PC-3 (cell line): Measurements from ENCODE around the gene PTRH2. TPM values are rescaled to one million over a fixed set of nuclear protein-coding genes. Genes with fewer than 3 reads are reported as not detected.
"Not testable (repeated sequence)": the region's sequence is repeated elsewhere in the genome, so short reads cannot be mapped to it uniquely, and the experiment has no call there.

Source experiments
- ATAC-seq: fragments of 200-7000 bp; cut with Tn5 transposase; 2 replicates; pipeline ENCODE4 v1.9.1; 2020; ENCODE audit warnings: mild to moderate bottlenecking, moderate library complexity
- Bru-seq: library from RNA; stranded (reverse); fragments of 400-500 nt; gene quantifications from one replicate; lab custom pipeline; 2021; lab: Mats Ljungman, UMichigan
- BruChase-seq, 2 experiments: library from RNA; stranded (reverse); fragments of 400-500 nt; gene quantifications; one replicate each; lab custom pipeline; 2021; lab: Mats Ljungman, UMichigan
- BruUV-seq: library from RNA; stranded (reverse); fragments of 400-500 nt; replicated peaks from 2 replicates; lab custom pipeline; 2021; lab: Mats Ljungman, UMichigan
- CTCF ChIA-PET: fragments of 300-600 bp; sonication (Branson Sonifier 250); formaldehyde crosslinking; loops from one replicate; lab custom pipeline; 2022; ENCODE audit warnings: antibody characterized with exemption; lab: Charles Lee
- POLR2A ChIA-PET: fragments of 300-600 bp; sonication (Branson Sonifier 250); formaldehyde crosslinking; loops from one replicate; lab custom pipeline; 2022; ENCODE audit warnings: antibody characterized with exemption; ENCODE audit not compliant: unreplicated experiment; lab: Charles Lee
- DNase-seq: peaks from one replicate; pipeline ENCODE4 v3.0.0-alpha.2; 2015
- H2AFZ ChIP-seq: fragments of 300-600 bp; sonication (generic); 2 replicates; pipeline ENCODE4 v1.6.0; 2016; ENCODE audit warnings: antibody characterized with exemption, low read length
- H3F3A ChIP-seq: fragments of 300-600 bp; sonication (generic); one replicate; pipeline ENCODE4 v1.6.0; 2017; ENCODE audit warnings: antibody characterized with exemption, low read length, control low read depth, mild to moderate bottlenecking; ENCODE audit not compliant: unreplicated experiment
- H3K27ac ChIP-seq: fragments of 300-600 bp; sonication (generic); 2 replicates; pipeline ENCODE4 v1.5.1; 2016; ENCODE audit warnings: mild to moderate bottlenecking, low read length
- H3K27me3 ChIP-seq: fragments of 300-600 bp; sonication (generic); 2 replicates; pipeline ENCODE4 v1.6.1; 2016; ENCODE audit warnings: low read length, mixed read lengths
- H3K36me3 ChIP-seq: fragments of 300-600 bp; sonication (generic); 2 replicates; pipeline ENCODE4 v1.6.1; 2016; ENCODE audit warnings: low read depth, mixed run types, low read length, mixed read lengths
- H3K4me1 ChIP-seq: fragments of 300-600 bp; sonication (generic); 2 replicates; pipeline ENCODE4 v1.5.1; 2016; ENCODE audit warnings: low read length; ENCODE audit not compliant: insufficient read depth
- H3K4me2 ChIP-seq: fragments of 300-600 bp; sonication (generic); 2 replicates; pipeline ENCODE4 v1.6.0; 2016; ENCODE audit warnings: low read length
- H3K4me3 ChIP-seq: fragments of 300-600 bp; sonication (generic); 2 replicates; pipeline ENCODE4 v1.5.1; 2016; ENCODE audit warnings: mild to moderate bottlenecking, low read length, mixed read lengths
- H3K79me2 ChIP-seq: fragments of 300-600 bp; sonication (generic); 2 replicates; pipeline ENCODE4 v1.6.1; 2017; ENCODE audit warnings: low read length, mixed read lengths
- H3K9ac ChIP-seq: fragments of 300-600 bp; sonication (generic); 2 replicates; pipeline ENCODE4 v1.6.0; 2016; ENCODE audit warnings: mild to moderate bottlenecking, low read length
- H3K9me2 ChIP-seq: fragments of 300-600 bp; sonication (generic); replicated peaks from 2 replicates; pipeline ENCODE4 v1.6.1; 2016; ENCODE audit warnings: mixed run types, low read length, mixed read lengths
- H3K9me3 ChIP-seq: fragments of 300-600 bp; sonication (generic); 2 replicates; pipeline ENCODE4 v1.6.1; 2016; ENCODE audit warnings: low read length, mixed read lengths
- H4K20me1 ChIP-seq: fragments of 300-600 bp; sonication (generic); 2 replicates; pipeline ENCODE4 v1.6.1; 2016; ENCODE audit warnings: low read length, mixed read lengths
- CTCF ChIP-seq: fragments of 300-600 bp; sonication (generic); conservative IDR thresholded peaks from 2 replicates; pipeline ENCODE4 v1.5.1; 2017; ENCODE audit warnings: antibody characterized with exemption, low read depth, mild to moderate bottlenecking, low read length
- EZH2 ChIP-seq: fragments of 300-600 bp; sonication (generic); IDR thresholded peaks from one replicate; pipeline ENCODE4 v1.6.1; 2017; ENCODE audit warnings: antibody characterized with exemption, mild to moderate bottlenecking, low read length; ENCODE audit not compliant: unreplicated experiment
- EZH2phosphoT487 ChIP-seq: fragments of 300-600 bp; sonication (generic); IDR thresholded peaks from 2 replicates; pipeline ENCODE4 v1.6.1; 2018; ENCODE audit warnings: mild to moderate bottlenecking, antibody characterized with exemption, low read length, borderline replicate concordance
- intact Hi-C: fragments of 100-400 bp; cut with micrococcal nuclease; formaldehyde crosslinking; loops from 2 replicates; pipeline ENCODE4 v1.9.0; 2023
- long read RNA-seq: library from polyadenylated mRNA; unstranded; transcript quantifications from one replicate; pipeline ENCODE4 v2.0.0, GENCODE V29; 2021; ENCODE audit not compliant: unreplicated experiment
- total RNA-seq: library from RNA; depleted of rRNA; stranded (reverse); fragments of >200 nt; gene quantifications from 2 replicates; pipeline ENCODE4 v1.2.3, GENCODE V29; 2014; rRNA removed

PTRH2 gene
- total RNA-seq (69.8 and 82.1 TPM in 2 replicates), Bru-seq, nascent RNA (percentile 98 among the genes with signal in this experiment), BruChase-seq, experiment 1, labeled RNA remaining after a 6-hour chase (percentile 95 among the genes with signal in this experiment), BruChase-seq, experiment 2, labeled RNA remaining after a 2-hour chase (percentile 97 among the genes with signal in this experiment)
- long read RNA-seq, full-length matches to known transcripts, result 71 of 96 reads
- long read RNA-seq, partial matches to known transcripts, result 0 of 96 reads
- long read RNA-seq, other reads (novel, unspliced or antisense), result 25 of 96 reads

- peaks cover 63% of the 10 kb centered on the region for H4K20me1 ChIP-seq
- no peaks in the 10 kb centered on the region for H3K27me3 ChIP-seq
- H3K36me3 ChIP-seq, result peaks cover 15% of the 10 kb centered on the region; the same call in 1 of the 2 replicates
- H3K4me2 ChIP-seq, result peak within 1 kb of the TSS; percentile 90
- ATAC-seq (peak; percentile 96), DNase-seq (peak; percentile 100)
- no peaks in the 10 kb centered on the region for H3K9me3 ChIP-seq
- peak within 1 kb of the TSS; percentile 83 for H3K27ac ChIP-seq
- H3K4me3 ChIP-seq, result peak within 1 kb of the TSS; percentile 76
- TSS peak; percentile 62 for BruUV-seq
- TF ChIP-seq CTCF (no peak), EZH2 (no peak), EZH2phosphoT487 (no peak)
- ChIA-PET CTCF (interaction anchor here (0.7 to 1.1 kb wide), 2 partner anchors 100 to 152 kb away, joined by 3 to 4 read pairs; no protein-coding TSS in a partner anchor), POLR2A (interaction anchor here (0.6 to 1.5 kb wide), 5 partner anchors 89 to 798 kb away, joined by 3 to 8 read pairs (median 4); no protein-coding TSS in a partner anchor)
- peak within 1 kb of the TSS; percentile 65 for H2AFZ ChIP-seq
- peak within 1 kb of the TSS; percentile 95 for H3K9ac ChIP-seq
- peaks cover 97% of the 10 kb centered on the region for H3K79me2 ChIP-seq
- H3K4me1 ChIP-seq, result peaks cover 27% of the 10 kb centered on the region
- intact Hi-C loops, result loop anchor here (1.0 to 2.0 kb wide), 2 partner anchors 88 to 145 kb away; partner anchors contain the start of gene CLTC
- H3K9me2 ChIP-seq, result no peaks in the 10 kb centered on the region
- H3F3A ChIP-seq, result no peaks in the 10 kb centered on the region
Observed at GRCh38 chr17:59707149-59707970, at the start of gene PTRH2, which contains the start of gene VMP1. Gene PTRH2, minus strand, starts transcription at chr17:59707430. Its CDS starts 9,452 bp downstream, at chr17:59697978. Gene VMP1, plus strand, starts transcription at chr17:59707654. Its CDS starts 23,793 bp downstream, at chr17:59731447.

GRCh38 chr17:59756236-59756818, 49.1 kb upstream of the PTRH2 start:
- Histone ChIP-seq H3K4me2 (peak overlapping the region; percentile 61), H3K27ac (peak overlapping the region; percentile 95), H3F3A (peaks cover 16% of the 10 kb centered on the region), H3K36me3 (peaks cover 7% of the 10 kb centered on the region), H2AFZ (no peak overlapping the region), H3K9ac (peak overlapping the region; percentile 49), H3K4me1 (peaks cover 44% of the 10 kb centered on the region), H3K27me3 (no peaks in the 10 kb centered on the region), H3K79me2 (peaks cover 49% of the 10 kb centered on the region), H4K20me1 (no peaks in the 10 kb centered on the region), H3K9me3 (no peaks in the 10 kb centered on the region), H3K9me2 (no peaks in the 10 kb centered on the region), H3K4me3 (peak overlapping the region; percentile 27)
- no TSS peak for BruUV-seq
- ATAC-seq, result peak; percentile 39
- TF ChIP-seq CTCF, result no peak
- TF ChIP-seq EZH2phosphoT487, result no peak
- TF ChIP-seq EZH2, result no peak
- ChIA-PET CTCF (no interaction called here), POLR2A (interaction anchor here (0.6 kb wide), 1 partner anchor 92 kb away, joined by 3 read pairs; no protein-coding TSS in a partner anchor)
- intact Hi-C loops, result no loop called here
- peak; percentile 96 for DNase-seq

GRCh38 chr17:59755069-59755468, 47.8 kb upstream of the PTRH2 start:
- ChIA-PET POLR2A (interaction anchor here (0.6 to 2.8 kb wide), 6 partner anchors 25 to 104 kb away, joined by 4 to 110 read pairs (median 14); no protein-coding TSS in a partner anchor), CTCF (interaction anchor here (0.6 to 4.5 kb wide), 6 partner anchors 32 to 104 kb away, joined by 3 to 61 read pairs (median 4); no protein-coding TSS in a partner anchor)
- intact Hi-C loops, H3K36me3 ChIP-seq, ATAC-seq, H2AFZ ChIP-seq, H3K9me3 ChIP-seq, H3K27me3 ChIP-seq, BruUV-seq, H3K9me2 ChIP-seq, DNase-seq, H4K20me1 ChIP-seq: not testable (repeated sequence)
- peaks cover 46% of the 10 kb centered on the region for H3K79me2 ChIP-seq
- H3F3A ChIP-seq, result peaks cover 16% of the 10 kb centered on the region
- H3K4me1 ChIP-seq, result peaks cover 43% of the 10 kb centered on the region
- peak overlapping the region; percentile 49 for H3K9ac ChIP-seq
- peak overlapping the region; percentile 95 for H3K27ac ChIP-seq
- peak overlapping the region; percentile 61 for H3K4me2 ChIP-seq
- H3K4me3 ChIP-seq, result peak overlapping the region; percentile 27; the same call in 1 of the 2 replicates
